ENCODE results near the gene RNF128. TPM values are rescaled to one million over a fixed set of nuclear protein-coding genes. Genes with fewer than 3 reads are reported as not detected.
A peak's percentile ranks its signal among the peaks of the same experiment; 100 is the strongest.

The RNF128 gene
- 0.13 TPM for total RNA-seq
- long read RNA-seq, result 0 reads

GRCh38 chrX:106726485-106727437 lies at the start of gene RNF128:
TSS of gene RNF128 (plus strand) at chrX:106726701. CDS start at chrX:106726914, 213 bp downstream.
- no peak for DNase-seq
- peak; percentile 63 for ATAC-seq (ENCODE audit: poor library complexity)
- intact Hi-C loops (cut with DNase I), result no loop called here

DNA sequence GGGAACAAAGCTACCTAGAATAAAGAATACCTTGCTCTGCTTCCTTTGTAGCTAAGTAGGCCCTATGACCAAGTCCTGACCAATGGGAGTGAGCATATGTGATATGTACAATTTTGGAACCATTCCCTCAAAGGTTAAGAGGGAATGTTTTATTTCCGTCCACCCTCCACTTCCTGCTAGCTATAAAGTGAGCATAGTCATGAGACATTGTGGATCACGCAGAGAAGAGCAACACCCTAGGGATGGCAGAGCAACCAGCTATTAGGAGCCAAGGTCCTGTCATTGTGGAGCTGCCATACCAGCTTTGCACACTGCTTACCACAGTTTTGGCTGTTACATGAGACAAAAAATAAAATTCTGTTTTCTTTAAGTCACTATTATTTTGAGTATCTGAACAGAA lies 45.8 kb upstream of the RNF128 start:
- DNase-seq, result no peak
- ATAC-seq (ENCODE audit: poor library complexity), result no peak
- intact Hi-C loops (cut with DNase I), result no loop called here

GRCh38 chrX:106684207-106684606 lies 42.3 kb upstream of the RNF128 start:
- intact Hi-C loops (cut with DNase I), result no loop called here
- ATAC-seq (ENCODE audit: poor library complexity) (no peak), DNase-seq (no peak)

GRCh38 chrX:106692425-106693065 lies 34.0 kb upstream of the RNF128 start:
- DNase-seq (no peak), ATAC-seq (ENCODE audit: poor library complexity) (no peak)
- intact Hi-C loops (cut with DNase I), result no loop called here

GRCh38 chrX:106696502-106696901 lies 30.0 kb upstream of the RNF128 start:
- ATAC-seq (ENCODE audit: poor library complexity) (no peak), DNase-seq (no peak)
- intact Hi-C loops (cut with DNase I), result no loop called here

GRCh38 chrX:106698693-106699092 lies 27.8 kb upstream of the RNF128 start:
- intact Hi-C loops (cut with DNase I), result no loop called here
- no peak for DNase-seq

GRCh38 chrX:106702636-106703035 lies 23.9 kb upstream of the RNF128 start:
- DNase-seq, result no peak
- intact Hi-C loops (cut with DNase I), result no loop called here
- no peak for ATAC-seq (ENCODE audit: poor library complexity)

More at GRCh38 chrX:106698693-106699092, 27.8 kb upstream of the RNF128 start:
- ATAC-seq (ENCODE audit: poor library complexity), result no peak

DNA sequence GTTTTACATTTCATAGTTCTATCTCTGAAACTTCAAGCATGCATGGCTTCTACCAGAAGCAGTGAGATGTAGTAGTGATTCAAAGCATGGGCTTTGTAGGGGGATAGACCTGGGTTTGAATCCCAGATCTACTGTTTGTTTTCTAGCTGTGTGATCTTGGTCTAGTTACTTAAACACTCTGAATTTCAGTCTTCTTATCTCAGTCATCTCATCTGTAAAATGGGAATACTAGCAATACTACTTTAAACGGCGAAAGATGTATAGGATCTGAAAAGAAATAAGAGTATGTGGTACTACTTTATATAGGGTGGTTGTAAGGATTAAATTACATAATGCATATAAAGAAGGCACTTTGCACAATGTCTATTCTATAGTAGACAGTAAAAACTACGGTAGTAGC lies 20.0 kb upstream of the RNF128 start:
- intact Hi-C loops (cut with DNase I), result no loop called here
- ATAC-seq (ENCODE audit: poor library complexity), result no peak
- no peak for DNase-seq

DNA sequence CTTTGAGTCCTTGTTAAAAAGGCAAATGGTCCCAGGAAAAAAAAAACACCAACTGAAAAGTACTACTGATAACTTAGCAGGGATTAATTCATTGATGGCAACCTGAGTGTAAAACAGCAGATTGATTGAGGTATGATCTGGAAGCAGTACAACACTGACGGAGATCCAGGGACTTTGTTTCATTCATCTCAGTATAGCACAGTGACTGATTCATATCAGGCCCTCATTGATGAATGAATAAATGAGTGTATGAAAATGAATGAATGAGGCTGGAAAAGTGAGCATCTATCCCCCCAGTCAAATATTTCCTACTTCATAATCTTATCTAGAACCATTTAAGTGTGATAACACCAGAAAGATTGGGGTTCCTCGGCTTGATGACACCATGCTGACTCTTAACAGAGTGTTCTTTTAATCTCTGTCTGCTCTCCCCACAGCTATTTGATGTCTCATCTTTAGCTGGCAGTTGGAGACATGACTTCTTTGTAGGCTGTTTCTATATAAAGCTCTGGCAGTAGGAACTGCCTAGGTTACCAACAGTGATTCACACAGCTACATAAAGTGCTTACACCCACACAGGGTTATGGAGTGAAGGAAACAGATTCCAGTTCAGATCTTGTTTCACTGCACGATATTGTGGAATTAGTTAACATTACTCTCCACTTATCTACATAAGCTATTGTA lies 18.6 kb upstream of the RNF128 start:
- peak; percentile 66 for ATAC-seq (ENCODE audit: poor library complexity)
- intact Hi-C loops (cut with DNase I), result no loop called here
- no peak for DNase-seq

DNA sequence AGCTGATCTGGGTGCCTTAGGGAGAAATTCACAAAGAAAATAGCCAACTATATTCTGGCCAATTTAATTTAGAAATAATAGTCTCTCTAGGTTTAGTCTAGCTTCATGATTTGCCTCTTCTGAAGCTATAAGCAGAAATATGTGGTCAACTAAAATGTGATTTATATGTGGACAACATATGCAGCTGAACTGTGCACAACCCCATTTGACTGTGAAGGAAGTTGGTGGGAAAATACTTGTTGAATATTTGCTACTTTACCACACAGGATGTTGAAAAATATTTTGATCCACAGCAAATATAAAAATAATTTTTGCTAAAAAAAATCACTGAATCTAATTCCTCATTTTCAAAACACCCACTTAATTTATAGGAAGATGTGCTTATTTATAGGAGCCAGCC lies 15.7 kb upstream of the RNF128 start:
- intact Hi-C loops (cut with DNase I), result no loop called here
- DNase-seq (no peak), ATAC-seq (ENCODE audit: poor library complexity) (no peak)

GRCh38 chrX:106711375-106711774 lies 15.1 kb upstream of the RNF128 start:
- no peak for ATAC-seq (ENCODE audit: poor library complexity)
- intact Hi-C loops (cut with DNase I), result no loop called here
- DNase-seq, result no peak

DNA sequence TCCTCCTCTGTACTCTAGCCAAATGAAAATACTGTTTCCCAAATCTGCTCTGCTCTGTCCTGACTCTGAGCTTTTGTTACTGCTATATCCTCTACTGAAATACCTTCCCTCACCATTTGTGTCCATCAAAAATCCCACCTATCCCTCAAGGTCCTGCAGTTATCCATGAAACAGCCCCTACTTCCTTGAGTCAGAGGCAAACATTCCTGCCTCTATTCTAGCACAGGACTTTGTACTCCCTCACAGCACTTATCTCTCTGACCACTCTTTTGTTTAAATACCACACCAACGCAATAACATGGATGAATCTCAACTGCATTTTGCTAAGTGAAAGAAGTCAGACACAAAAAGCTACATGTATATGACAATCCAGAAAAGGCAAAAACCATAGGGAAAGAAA lies 10.5 kb upstream of the RNF128 start:
- intact Hi-C loops (cut with DNase I), result no loop called here
- DNase-seq (no peak), ATAC-seq (ENCODE audit: poor library complexity) (no peak)

GRCh38 chrX:106716463-106716862 lies 10.0 kb upstream of the RNF128 start:
- DNase-seq (no peak), ATAC-seq (ENCODE audit: poor library complexity) (no peak)
- intact Hi-C loops (cut with DNase I), result no loop called here

DNA sequence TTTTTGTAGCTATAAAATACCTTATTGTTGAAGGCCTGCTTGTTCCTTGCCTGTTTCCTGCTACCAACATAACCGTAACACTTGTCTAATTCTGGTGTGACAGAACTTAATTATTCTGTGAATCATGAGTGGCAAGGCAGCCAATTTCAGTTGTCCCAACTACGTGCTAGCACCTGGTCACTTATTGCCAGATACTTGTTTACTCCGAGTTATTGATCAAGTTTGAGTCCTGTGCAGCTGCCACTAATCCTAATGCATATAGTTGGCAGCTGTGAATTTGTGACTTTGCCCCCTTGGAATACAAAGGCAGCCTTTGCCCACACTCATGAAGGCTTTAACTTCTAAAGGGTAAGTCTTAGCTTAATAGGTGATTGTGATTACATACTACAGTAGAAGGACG lies 7.8 kb upstream of the RNF128 start:
- intact Hi-C loops (cut with DNase I), result no loop called here
- DNase-seq, result no peak

DNA sequence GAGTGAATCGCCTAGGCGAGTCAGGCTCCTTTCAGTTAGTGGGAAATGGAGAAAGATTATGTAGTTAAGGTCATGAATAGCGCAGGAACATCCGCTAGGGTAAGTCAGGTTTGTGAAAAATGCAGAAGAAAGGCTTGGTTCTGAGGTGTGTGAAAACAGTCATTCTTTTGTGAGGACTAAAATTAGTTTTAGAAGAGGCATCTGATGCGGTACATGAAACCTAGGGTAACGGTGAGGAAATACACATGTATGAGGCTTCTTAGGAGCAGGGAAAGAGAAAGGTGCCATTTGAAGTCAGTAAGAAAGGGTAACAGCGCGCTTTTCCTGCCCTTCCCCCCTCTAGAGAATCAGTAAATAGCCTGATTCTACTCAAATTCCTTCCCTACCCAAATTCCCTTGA lies 570 bp upstream of the RNF128 start:
- ATAC-seq (ENCODE audit: poor library complexity), result no peak
- intact Hi-C loops (cut with DNase I), result no loop called here
- no peak for DNase-seq

More for the DNA sequence above, 7.8 kb upstream of the RNF128 start:
- no peak for ATAC-seq (ENCODE audit: poor library complexity)

DNA sequence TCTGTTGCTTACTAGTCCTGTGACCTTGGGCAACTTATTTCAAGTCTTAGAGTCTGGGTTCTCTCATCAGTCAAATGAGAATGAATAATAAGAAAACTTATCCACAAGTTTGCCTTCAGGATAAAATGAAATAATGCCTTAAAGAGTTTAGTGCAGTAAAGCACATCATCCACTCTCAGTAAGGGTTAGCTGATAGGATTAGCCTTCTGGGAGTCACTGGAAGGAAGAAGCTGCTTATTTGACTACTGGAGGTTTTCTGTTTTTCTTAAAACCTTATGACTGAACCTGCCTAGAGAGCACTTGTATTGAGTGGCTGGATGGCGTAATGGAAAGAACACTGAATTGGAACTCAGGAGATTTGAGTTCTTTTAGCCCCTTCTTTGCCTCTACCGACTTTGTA lies 1.8 kb downstream of the RNF128 start:
- DNase-seq, result no peak
- intact Hi-C loops (cut with DNase I), result no loop called here
- no peak for ATAC-seq (ENCODE audit: poor library complexity)

GRCh38 chrX:106730401-106730800 lies 3.9 kb downstream of the RNF128 start:
- intact Hi-C loops (cut with DNase I), result no loop called here

GRCh38 chrX:106731590-106731989 lies 5.1 kb downstream of the RNF128 start:
- intact Hi-C loops (cut with DNase I), result no loop called here
- ATAC-seq (ENCODE audit: poor library complexity), result no peak
- no peak for DNase-seq

More at GRCh38 chrX:106730401-106730800, 3.9 kb downstream of the RNF128 start:
- DNase-seq, result no peak
- no peak for ATAC-seq (ENCODE audit: poor library complexity)

DNA sequence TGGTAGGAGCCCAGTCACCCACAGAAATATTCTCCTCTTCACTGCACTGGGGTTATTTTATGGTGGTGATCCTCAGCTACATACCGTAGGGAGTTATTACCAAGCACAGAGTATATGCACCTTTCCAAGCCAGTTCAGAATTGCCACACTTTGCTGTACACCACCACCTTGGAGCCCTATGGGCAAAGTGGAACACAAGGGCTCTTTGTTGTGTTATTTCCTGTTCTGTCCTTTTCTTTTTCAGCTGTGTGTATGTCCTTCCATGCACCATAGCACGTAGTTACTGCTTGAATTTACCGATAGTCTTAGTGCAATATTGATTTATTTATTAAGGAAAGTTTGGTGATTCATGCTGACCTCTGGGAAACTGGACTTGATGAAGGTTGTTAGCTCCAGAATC lies 8.3 kb downstream of the RNF128 start:
- DNase-seq, result no peak
- intact Hi-C loops (cut with DNase I), result no loop called here
- no peak for ATAC-seq (ENCODE audit: poor library complexity)

Measured in Right ventricle myocardium superior (tissue), 1 donor.